Cardiac septum (tissue), 1 donor: Measurements from ENCODE around the gene YPEL1. TPM values are rescaled to one million over a fixed set of nuclear protein-coding genes. Genes with fewer than 3 reads are reported as not detected.
"Not testable (repeated sequence)": the region's sequence is repeated elsewhere in the genome, so short reads cannot be mapped to it uniquely, and the experiment has no call there.

Experiments
- DNase-seq: peaks from one replicate; pipeline ENCODE4 v3.0.0-alpha.2; 2020; ENCODE audit warnings: low spot score
- intact Hi-C: fragments of 100-400 bp; cut with DNase I; formaldehyde crosslinking; loops from one replicate; pipeline ENCODE4 v1.14.0; 2022
- total RNA-seq: library from RNA; stranded (reverse); fragmentation: NEBNext Ultra II Directional; extraction: Animal tissue kit (Norgen Biotek cat#: 25700); gene quantifications from one replicate; pipeline ENCODE4 v1.2.1, GENCODE V29; 2021
- donor health status: DM: no; HTN: no; CAD: no.

YPEL1 gene
- total RNA-seq, 1 donor from 2014 or later = 9.6 TPM

DNA sequence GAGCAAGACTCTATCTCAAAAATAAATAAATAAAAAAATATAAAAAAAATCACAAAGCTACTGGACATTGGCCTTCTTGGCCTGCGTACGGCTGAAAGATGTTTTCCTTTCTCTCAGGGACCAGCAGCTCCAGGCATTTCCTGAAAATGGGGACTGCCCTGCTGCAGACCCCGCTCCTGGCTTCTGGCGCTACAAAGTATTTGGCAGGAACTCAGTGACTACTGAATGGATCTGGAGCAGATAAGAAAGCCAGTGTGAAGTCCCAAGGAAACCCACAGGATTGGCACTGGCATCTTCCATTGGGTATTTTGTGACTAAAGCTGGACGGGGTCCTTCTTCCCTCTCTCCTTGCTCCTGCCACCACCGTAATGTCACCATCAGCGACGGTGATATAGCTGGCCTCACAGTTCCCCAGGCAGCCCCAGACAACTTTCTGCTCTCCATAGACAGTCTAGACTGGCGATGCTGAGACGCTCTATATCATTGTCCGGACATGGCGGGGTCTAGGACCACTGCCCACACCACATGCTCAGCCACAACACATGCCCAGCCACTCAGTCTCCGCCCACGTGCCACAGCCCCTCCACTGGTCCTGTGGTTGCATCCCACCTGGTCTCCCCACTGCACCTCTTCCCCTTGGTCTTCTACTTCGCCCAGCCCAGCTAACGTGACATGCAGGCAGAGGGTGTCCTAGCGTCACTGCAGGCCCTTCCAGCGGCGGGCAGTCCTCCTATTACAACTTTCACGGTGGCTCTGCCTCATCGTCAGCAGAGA, 22.7 kb upstream of the YPEL1 start:
- intact Hi-C loops = no loop called here
- no peak for DNase-seq

DNA sequence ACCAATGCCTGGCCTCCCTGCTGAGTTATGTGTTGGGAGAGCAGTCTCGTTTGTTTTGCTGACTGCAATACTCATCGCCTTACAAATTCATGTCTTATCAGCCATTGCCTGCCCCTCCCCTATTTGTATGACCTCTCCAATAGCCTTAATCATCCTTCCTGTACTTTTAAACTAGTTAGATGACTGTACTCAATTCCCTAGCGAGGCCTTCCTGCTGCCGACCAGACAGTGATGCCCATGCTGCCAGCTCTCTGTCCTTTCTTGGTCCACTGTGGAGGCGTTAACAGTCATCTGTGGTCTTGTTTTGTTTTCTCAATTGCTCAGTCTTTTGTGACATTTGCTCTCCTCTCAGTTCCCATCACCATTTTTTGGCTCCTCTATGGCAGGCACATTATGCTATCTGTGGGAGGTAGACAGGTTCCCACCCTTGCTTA, 20.3 kb upstream of the YPEL1 start:
- no peak for DNase-seq
- intact Hi-C loops = no loop called here

DNA sequence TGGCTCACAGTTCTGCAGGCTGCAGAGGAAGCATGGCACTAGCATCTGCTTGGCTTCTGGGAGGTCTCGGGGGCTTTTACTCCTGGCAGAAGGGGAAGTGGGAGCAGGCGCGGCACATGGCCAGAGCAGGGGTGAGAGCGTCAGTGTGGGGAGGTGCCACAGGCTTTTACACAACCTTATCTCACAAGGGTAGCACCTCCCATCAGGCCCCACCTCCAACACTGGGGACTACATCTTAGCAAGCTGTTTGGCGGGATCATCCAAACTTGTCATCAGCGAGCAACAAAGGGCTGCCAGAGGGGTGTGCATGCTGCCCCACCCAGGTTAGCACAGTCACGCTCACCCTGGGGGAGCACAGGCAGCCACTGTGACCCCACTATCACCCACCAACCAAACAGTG, 18.9 kb upstream of the YPEL1 start:
- DNase-seq = no peak
- intact Hi-C loops = no loop called here

DNA sequence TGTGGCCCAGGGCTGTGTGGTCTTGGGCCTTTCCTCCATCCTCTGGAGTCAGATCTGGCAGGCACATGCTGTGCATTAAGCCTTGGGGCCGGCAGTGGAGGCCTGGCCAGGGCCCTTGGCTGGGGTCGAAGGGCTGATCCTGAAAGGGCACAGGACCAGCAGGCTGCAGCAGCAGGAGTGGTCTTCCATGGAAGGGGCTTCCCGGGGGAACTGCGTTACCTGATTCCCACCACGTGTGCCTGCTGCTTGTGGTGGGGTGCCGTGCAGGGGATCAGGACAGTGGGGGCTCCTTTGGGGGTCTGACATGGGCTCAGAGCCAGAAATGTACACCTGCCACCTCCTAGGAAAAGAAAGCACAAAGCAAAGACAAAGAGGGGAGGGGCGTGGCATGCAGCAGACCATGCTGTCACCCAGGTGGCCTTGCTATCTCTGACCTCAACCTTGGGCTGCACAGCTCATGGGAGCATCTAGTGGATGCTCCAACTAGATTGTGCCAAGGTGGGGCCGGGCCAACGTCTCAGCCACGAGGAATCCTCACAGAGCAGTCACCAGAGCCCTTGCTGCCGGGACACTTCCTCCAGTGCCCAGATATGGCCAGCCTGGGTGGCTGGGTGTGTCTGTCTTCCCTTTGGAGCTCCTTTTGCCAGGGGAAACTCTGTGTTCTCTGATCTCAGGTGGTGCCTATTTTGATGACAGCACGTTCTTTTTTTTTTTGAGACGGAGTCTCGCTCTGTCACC, 17.9 kb upstream of the YPEL1 start:
- intact Hi-C loops = no loop called here
- no peak for DNase-seq

DNA sequence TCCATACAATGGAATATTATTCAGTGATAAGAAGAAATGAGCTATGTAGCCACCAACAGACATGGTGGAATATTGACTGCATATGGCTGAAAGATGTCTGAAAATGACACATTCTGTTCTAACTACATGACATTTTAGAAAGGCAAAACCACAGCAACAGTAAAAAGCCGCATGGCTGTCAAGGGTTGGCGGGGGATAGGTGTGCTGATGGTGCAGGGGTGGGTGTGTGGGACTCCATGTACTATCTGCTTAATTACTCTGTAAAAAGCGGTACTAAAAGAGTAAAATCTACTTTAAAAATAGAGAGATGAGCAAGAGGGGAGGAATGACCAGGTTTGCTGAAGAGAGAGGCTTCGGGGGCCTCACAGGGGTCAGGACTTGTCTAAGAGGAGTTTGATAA, 16.7 kb upstream of the YPEL1 start:
- intact Hi-C loops = no loop called here

DNA sequence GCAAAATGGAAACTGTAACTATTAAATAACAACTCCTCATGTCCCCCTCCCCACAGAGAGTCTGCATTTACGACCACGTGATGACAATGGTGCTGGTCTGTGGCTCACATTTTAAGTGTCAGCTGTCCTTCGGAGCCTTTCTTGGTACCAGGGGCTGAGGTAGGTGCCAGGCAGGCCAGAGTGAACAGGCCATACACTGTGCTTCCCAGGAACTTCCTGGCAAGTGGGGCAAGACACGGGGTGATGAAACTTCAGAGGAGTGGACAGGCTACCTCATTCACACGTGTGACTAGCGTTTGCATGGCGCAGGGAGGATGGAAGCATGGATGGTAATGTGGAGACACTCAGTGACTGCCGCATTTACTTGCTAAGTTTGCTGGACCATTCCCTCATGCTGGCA, 10.4 kb upstream of the YPEL1 start:
- intact Hi-C loops = no loop called here
- no peak for DNase-seq

More for the DNA sequence above, 16.7 kb upstream of the YPEL1 start:
- no peak for DNase-seq

DNA sequence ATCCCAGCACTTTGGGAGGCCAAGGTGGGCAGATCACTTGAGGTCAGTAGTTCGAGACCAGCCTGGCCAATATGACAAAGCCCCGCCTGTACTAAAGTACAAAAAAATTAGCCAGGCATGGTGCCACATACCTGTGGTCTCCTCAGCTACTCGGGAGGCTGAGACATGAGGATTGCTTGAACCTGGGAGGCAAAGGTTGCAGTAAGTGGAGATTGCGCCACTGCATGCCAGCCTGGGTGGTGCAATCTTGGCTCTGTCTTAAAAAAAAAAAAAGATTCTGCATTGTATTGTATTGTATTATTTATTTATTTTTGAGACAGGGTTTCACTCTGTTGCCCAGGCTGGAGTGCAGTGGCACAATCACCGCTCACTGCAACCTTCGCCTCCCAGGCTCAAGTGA, 9.3 kb upstream of the YPEL1 start:
- DNase-seq, intact Hi-C loops: not testable (repeated sequence)

DNA sequence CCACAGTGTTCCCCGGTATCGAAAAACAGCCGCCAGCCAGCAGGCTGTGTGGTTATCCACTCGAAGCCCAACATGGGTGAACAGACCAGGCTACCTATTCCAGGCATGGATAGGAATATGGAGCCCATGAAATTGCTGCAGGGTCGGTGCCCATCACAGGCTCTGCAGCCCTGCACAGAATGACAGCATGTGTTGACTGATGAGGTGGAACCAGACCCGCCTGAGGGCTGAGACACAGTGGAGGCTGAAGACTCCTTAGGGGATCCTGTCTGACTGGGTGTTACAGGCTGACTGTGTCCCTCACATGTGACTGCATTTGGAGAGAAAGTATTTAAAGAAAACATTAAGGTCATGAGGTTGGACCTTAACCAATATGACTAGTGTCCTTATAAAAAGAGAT, 6.2 kb upstream of the YPEL1 start:
- DNase-seq = no peak
- intact Hi-C loops = no loop called here

DNA sequence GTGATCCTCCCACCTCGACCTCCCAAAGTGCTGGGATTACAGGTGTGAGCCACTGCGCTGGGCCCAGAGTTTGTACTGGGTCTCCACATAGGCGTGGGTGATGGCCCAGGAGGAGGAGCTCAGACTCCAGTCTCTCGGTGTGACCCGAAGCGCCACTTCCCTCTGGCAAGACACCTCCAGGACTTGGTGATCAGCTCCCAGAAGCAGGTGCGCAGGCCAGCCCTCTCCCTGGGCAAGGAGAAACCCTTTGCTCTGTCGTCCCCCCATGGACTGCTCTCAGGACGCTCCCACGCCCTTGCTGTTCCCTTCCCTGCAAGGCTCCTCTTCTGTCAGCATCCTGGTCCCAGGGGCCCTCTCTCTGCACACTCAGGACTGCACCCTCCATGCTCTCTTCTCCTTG, 5.5 kb upstream of the YPEL1 start:
- intact Hi-C loops = no loop called here
- DNase-seq = no peak

DNA sequence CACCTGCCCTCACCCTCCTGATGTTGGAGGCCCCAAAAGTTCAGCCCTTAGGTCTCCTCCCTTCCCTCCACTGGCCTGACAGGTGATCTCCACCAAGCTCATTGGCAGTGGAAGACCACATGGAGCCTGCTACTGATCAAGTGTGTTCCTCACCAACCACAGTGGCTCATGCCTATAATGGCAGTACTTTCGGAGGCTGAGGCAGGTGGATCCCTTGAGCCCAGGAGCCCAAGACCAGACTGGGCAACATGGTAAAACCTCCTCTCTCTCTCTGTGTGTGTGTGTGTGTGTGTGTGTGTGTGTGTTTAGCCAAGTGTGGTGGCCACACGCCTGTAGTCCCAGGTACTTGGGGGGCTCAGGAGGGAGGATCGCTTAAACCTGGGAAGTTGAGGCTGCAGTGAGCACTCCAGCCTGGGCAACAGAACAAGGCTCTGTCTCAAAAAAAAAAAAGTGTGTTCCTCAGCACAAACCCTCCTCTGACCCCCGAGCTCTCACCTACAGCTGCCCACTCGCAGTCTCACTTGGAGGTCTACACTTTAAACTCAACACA, 4.3 kb upstream of the YPEL1 start:
- intact Hi-C loops = loop anchor here (5.0 kb wide), 1 partner anchor 127 kb away; the partner anchor contains the start of gene MAPK1
- no peak for DNase-seq

DNA sequence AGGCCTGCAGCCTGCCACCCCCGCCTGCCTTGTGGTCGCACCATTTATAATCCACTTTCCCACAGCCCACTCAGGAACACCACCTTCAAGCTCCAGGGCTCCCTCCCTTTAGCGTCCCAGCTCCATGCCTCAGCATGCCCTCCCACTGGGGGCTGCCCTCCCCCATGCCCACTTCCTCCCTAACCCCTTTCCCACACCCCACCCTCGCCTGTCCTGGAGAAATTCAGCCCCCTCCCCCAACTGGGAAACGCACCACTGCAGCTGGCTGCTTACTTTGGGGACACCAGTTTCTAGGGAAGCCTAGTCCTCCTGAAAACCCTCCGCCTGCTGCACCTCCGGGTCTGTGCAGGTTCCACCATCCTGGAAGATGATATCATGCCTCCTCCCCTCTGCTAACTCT, 3.4 kb upstream of the YPEL1 start:
- intact Hi-C loops = loop anchor here (5.0 kb wide), 1 partner anchor 128 kb away; the partner anchor contains the start of gene MAPK1
- DNase-seq = no peak

DNA sequence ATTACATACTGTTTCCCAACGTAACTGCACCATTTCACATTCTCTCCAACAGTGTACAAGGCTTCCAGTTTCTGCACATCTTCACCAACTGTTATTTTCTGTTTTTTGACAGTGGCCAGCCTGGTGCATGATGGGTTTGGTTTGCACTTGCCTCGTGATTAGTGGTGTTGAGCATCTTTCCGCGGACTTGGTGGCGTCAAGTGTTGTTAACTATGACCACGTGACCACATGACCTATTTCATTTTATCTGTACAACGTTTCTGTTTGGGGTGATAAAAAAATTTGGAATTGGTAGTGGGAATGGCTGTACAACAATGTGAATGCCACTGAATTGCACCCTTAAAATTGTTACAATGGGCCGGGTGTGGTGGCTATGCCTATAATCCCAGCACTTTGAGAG, 2.5 kb upstream of the YPEL1 start:
- no peak for DNase-seq
- intact Hi-C loops = loop anchor here (5.0 kb wide), 1 partner anchor 129 kb away; the partner anchor contains the start of gene MAPK1

DNA sequence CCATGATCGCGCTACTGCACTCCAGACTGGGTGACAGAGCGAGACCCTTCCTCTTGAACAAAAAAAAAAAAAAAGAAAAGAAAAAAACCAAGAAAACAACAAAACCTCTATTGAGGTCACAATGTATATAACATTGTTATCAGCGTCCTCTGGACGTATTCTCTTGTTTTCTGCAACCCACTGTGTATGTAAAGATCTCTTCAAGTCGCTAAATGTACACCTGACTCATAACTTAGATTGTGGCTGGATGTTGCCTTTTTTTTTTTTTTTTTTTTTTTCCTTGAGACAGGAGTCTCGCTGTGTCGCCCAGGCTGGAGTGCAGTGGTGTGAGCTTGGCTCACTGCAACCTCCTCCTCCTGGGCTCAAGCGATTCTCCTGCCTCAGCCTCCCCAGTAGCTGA, 1.4 kb upstream of the YPEL1 start:
- intact Hi-C loops = loop anchor here (2.0 to 5.0 kb wide), 2 partner anchors 130 to 216 kb away; partner anchors contain the start of genes MAPK1 and PPM1F
- DNase-seq = no peak

DNA sequence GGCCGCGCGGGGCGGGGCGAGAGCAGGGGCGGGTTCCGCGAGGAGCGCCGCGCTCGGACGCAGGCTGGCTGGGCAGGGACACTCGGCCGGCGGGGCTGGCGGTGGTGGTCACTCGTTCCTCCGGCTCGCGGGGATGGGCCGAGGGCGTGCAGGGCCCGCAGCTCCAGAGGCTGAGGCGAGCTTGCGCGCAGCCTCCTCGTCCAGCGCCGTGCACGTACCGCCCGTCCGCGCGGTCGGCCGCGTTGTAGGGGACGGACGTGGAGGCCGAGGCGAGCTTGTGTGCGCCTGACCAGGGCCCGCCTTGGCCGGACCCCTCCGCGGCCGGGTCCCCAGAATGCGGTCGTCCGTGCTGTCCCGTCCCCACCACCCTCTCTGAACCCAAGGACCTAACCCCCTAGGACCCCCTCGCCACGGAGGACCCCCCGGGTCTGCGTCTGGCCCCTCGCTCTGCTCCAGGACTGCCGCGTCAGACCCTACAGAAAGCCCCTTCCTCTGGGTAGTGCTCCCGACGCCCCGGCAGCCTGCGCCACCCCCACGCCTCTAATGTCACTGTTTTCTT, 569 bp upstream of the YPEL1 start:
- no peak for DNase-seq
- intact Hi-C loops = loop anchor here (2.0 to 5.0 kb wide), 2 partner anchors 131 to 217 kb away; partner anchors contain the start of genes MAPK1 and PPM1F

DNA sequence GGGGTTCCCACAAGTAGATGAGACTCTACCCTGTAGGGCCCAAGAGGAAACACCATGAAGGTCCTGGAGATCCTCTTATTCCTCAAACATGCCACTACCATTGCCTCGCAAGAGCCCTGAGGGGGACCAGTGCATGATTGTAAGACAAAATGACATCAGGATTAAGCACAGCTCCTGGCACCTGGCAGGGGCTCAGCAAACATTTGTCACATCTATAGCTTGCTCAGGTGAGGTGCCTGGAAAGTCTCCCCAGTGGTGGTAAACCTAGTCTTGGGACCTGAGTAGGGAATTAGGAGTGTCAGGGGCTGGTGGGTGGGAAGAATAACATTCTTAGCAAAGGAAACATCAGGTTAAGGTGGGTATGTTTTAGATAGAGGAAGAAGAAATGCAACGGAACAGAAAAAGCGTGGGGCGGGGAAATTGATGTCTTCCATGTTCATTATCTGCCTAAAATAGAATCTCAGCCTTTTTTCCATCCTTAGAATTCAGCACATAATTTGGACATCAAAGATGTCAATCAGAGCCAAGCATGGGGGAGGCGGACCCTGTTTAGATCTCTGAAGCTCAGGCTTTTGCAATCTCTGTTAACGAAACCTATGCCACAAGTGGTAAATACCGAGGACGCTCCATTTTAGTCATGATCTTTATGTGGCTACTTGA, 924 bp downstream of the YPEL1 start:
- intact Hi-C loops = loop anchor here (5.0 kb wide), 1 partner anchor 133 kb away; the partner anchor contains the start of gene MAPK1
- no peak for DNase-seq

DNA sequence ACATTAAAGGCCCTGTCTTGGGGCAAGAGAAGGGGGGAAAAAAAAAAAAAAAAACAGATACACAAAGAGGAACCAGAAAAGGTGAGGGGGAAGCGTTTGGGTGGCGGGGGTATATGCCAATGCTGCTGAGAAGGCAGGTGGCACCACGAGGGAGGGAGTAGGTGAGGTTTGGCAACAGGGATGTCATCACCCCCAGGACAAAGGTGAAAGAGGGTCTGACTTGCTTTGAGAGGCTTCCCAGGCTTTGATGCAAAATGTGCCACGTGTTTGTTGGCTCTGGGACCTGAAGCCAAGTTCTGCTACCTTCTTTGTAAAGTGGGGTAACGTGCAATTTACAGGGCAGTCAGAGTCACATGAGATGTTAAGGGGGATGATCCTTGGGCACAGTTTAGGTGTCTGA, 4.1 kb downstream of the YPEL1 start:
- no peak for DNase-seq
- intact Hi-C loops = no loop called here

DNA sequence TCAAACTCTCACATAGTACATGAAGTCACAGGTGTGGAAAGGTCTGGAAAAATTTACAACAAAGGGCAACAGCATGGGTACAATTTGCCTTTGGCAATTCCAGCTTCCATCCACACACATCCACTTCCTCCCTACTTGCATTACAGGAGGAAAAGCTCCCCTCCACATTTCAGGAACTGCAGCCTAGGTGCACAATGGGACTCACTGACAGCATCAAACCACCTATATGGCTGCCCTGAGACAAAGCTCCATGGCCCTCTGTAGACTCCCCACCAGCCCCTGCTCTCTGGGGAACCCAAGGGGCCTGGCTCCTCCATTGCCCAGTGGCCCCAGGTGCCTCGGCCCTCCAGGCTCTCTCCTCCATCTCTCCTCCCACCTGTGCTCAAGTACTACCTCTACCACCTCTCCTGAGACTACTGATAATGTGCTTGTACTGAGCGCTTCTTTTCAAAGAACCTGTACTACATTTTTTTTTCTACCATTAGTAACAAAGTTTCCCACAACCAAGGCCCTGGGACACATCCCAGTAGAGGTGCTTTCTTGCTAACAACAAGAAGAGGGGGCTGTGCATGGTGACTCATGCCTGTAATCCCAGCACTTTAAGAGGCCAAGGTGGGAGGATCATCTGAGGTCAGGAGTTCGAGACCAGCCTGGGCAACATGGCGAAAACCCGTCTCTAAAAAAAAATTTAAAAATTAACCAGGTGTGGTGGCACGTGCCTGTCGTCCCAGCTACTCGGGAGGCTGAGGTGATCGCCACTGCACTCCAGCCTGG, 4.9 kb downstream of the YPEL1 start:
- DNase-seq = no peak
- intact Hi-C loops = no loop called here

DNA sequence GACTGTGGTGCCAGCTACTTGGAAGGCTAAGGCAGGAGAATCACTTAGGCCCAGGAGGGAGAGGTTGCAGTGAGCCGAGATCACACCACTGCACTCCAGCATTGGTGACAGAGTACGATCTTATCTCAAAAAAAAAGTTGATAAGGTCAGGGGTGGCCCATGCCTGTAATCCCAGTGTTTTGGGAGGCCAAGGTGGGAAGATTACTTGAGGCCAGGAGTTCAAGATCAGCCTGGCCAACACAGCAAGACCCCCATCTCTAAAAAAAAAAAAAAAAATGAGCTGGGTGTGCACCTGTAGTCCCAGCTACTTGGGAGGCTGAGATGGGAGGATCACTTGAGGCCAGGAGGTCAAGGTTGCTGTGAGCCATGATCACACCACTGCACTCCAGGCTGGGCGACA, 6.4 kb downstream of the YPEL1 start:
- DNase-seq, intact Hi-C loops: not testable (repeated sequence)

DNA sequence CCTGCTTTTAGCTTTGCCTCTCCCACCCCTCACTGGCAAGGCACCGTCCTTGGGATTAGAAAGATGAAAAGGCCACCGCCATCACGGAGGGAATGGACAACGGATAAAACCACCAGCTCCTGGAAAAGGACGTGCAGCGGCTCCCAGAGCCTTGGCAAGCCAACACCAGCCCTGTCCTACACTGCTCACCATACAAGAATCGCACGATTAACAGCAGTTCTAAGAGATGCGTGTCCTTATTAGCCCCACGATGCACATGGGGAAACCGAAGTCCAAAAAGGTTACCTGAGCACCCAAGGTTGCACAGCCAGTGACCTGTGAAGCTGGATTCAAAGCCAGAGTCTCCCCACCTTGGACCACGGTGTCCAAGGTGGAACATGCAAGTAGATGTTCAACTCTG, 7.3 kb downstream of the YPEL1 start:
- no peak for DNase-seq
- intact Hi-C loops = no loop called here
